ENCODE results near the gene SLC43A1.

SLC43A1 gene

DNA sequence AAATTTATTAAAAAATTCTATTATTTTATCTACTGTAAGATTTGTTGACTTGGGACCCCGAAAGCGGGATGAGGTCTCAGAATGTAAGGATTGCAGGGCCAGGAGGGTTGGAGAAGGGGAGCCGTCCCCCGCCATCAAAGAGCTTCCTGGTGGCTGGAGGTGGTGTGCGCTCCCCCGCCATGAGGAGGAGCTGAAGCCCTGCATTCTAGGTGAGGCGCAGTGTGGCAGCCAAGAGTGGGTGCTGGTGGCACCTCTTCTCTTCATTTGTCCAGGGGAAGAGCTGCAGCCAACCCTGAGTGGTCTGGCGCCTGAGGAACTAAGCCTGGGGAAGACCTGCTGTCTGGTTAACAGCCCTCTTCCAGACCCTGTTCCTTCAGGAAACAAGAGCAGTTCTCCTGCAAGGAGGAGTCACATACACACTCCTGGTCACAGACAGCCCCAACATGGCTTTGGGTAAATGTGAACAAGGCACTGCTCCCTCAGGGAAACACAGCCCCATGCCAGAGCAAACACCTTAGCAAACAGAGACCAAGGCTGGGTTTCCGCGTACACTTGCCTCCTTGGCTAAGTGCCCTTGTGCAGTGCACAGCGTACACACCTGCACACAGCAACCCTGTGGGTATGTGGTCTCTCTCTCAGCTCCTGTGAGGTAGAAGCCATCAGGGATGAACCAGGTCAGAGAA, 37.9 kb downstream of the SLC43A1 start:
- no peak for DNase-seq

DNA sequence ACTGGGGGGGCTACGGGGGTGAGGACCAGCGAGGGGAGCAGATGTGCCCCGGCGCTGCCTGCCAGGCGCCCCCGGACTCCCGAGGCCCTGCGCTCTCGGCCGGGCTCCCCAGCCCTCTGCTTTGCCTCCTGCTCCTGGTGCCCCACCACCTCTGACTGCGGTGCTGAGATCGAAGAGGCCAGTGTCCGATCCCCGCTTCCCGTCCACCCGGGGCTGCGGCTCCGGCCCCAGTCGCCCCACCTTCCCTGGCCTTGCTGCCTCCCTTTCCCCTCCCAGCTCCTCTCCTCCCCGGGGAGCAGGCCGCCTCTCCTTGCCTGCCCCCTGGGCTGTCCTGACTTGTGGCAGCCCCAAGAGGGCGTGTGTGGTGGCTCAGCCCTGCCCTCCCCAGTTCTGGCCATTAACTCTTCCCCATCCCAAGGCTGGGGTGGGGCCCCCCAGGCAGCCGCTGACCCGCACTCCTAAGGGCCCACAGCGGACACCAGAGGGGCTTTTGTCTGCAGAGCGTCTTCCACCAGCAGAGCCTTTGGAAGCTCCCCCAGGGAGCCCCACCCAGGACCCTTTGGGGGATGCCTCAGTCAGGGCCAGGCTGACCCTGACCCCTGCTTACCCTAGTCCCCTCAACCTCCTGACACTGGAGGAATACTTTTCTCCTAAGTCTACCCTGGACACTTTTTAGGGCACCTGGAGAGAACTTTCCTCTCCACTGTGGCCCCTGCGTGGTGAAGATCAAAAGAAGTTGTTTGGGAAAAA, 38.6 kb downstream of the SLC43A1 start:
- DNase-seq = peak; percentile 66

DNA sequence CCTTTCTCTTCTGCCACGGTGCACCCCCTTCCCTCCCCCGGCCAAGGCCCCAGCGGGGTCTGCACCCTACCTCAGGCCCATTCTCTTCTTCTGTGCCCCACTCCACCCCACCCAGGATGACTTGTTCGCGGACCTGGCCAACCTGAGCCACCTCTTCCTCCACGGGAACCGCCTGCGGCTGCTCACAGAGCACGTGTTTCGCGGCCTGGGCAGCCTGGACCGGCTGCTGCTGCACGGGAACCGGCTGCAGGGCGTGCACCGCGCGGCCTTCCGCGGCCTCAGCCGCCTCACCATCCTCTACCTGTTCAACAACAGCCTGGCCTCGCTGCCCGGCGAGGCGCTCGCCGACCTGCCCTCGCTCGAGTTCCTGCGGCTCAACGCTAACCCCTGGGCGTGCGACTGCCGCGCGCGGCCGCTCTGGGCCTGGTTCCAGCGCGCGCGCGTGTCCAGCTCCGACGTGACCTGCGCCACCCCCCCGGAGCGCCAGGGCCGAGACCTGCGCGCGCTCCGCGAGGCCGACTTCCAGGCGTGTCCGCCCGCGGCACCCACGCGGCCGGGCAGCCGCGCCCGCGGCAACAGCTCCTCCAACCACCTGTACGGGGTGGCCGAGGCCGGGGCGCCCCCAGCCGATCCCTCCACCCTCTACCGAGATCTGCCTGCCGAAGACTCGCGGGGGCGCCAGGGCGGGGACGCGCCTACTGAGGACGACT, 39.3 kb downstream of the SLC43A1 start:
- DNase-seq = peak; percentile 20

DNA sequence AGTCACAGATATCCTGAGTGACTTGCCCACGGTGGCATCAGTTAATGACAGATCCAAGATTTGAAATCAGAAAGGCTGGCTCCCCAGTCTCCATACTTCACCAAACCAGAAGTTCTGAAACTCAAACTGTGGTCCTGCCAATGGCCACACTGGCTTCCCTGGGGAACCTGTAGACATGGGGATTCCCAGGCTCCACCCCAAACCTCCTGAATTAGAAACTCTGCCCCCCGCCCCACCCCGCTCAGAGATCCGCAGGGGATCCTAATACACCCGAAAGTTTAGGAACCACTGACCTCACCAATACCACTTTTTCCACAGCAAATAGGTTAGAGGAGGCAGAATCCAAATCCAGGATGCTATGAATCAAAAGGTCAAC, 39.8 kb downstream of the SLC43A1 start:
- no peak for DNase-seq

DNA sequence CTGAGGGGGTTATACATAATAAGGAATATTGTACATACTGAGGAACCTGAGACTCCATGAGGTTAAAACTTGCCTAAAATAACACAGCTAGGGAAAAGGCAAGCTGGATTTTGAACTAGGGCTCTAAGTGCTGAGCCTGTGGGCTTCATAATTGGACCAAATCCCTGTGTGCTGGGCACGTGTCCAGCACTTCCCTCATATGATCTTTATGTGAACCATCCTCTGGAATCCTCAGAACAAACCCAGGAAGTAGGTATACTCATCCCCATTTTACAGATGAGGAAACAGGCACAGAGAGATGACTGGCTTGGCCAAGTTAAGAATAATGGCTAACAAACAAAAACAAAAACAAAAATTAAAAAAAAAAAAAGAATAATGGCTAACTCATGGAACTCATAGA, 40.3 kb downstream of the SLC43A1 start:
- DNase-seq = no peak

DNA sequence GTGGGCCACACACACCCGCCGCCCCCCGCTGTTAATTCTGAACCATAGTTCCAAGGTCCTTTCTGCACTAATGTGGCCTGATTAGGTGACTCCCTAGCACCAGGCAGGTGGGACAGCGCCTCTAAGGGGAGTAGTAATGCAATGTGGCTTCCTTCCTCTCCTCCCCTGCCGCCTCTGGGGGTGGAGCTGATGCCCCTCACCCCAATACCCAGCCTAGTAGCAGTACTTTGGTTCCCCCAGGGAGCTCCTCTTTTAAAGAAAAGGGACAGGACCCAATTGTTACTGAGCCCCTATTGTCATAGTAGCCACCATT, 40.7 kb downstream of the SLC43A1 start:
- DNase-seq = no peak

DNA sequence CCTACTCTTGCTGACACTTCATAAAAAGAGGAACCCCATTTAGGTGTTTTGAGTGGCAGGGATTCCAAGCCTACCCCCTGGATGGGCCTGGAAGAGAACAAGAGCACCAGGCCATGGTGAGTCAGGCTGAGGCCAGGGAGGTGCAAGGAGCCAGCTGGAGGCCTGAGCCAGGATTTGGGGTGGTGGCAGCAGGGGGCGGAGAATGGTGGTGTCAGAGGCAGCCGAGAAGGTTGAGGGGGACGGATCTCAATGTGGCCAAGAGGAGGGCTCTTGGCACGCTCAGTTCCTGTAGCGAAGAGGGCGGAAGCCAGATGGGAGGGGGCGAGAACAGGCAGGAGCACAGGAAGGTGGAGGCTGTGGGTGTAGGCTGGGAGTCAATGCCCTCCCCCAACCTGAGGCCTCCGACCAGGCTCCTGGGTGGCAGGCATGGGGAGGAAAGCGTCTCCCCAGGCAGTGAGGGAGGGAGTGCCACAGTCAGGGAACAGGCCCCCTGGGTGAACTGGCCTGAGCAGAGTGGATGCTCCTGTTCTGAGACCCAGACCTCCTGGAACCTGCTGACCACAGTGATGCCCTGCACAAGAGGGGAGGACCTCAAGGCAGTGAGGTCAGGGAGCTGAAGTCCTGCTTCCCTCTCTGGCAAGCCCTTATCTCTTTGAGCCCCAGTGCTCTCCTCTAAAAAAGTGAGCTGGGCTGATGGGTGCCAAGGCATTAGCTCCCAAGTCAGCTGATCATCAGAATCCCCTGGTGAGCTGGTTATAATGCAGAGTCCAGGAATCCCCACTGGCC, 41.3 kb downstream of the SLC43A1 start:
- DNase-seq = peak; percentile 37

DNA sequence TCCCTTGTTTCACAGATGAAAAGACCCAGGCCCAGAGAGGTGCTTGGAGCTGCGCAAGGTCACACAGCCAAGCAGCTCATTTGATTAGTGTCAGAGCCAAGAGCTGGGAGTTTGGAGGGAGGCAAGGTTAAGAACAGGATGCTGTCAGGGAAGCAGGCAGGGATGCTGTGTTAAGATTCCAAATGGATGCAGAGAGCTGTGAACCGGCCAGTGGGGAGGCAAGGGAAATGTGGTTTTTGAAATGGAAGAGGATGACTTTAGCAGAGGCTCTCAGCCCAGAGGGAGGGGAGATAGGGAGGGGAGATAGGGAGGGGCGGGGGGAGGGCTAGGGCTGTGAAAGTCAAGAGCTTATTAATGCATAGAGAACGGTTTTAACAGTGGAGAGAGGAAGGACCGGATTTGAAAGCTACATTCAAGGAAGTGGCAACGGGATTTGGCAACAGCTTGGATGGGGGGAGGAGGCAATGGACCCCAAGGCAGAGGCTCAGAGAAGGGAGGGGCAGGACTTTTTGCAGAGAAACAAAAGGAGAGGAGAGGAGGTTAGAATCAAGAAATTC, 42.1 kb downstream of the SLC43A1 start:
- peak; percentile 50 for DNase-seq

DNA sequence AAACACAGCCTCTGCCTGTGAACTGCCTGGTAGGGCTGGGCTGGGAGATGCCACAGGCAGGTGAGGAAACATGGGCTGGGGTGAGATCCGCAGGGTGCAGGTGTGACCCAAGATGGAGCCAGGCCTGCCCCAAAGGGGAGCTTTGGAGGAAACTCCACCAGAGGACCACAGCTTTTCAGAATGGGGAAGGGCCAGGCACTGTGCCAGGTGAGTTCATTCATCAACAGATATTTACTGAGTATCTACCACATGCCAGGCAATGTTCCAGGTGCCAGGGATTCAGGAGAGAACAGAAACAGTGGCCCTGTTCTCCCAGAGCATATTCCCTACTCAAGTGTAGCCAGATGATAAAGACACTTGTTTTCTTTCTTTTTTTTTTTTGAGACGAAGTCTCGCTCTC, 44.0 kb downstream of the SLC43A1 start:
- no peak for DNase-seq

DNA sequence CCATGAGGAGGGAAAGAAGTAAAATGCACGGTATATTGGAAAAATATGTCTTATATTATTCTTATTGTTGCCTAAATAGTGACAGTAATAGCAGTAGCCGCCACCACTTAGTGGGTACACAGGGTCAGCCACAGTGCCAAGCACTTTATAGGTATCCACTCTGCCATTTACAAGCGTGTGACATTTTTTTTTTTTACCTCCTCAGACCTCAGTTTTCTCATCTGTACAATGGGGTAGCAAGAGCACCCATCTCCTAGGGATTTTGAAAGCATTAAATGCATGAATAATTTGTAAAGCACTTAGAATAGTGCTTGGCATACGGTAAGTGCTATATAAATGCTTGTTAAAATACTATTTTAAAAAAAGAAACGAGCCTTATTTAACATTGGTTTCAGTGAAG, 46.2 kb downstream of the SLC43A1 start:
- DNase-seq = no peak

DNA sequence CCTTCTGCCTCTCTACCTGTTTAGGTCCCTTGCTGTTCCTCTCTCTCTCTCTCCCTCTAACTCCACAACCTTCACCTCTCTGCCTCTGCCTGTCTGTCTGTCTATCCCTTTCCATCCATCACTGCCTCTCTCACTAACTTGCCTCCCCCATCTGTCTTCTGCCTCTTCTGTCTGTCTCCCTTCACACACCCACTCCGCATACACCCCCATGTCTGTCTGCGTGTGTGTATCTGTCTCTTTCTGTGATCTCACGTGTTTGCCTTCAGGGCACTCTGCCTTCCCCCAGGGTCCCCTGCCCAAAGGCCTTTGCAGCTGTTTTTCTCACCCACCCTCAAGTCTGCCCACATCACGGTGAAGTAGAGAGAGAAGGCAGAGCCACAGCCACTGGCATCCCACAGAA, 47.2 kb downstream of the SLC43A1 start:
- DNase-seq = no peak

DNA sequence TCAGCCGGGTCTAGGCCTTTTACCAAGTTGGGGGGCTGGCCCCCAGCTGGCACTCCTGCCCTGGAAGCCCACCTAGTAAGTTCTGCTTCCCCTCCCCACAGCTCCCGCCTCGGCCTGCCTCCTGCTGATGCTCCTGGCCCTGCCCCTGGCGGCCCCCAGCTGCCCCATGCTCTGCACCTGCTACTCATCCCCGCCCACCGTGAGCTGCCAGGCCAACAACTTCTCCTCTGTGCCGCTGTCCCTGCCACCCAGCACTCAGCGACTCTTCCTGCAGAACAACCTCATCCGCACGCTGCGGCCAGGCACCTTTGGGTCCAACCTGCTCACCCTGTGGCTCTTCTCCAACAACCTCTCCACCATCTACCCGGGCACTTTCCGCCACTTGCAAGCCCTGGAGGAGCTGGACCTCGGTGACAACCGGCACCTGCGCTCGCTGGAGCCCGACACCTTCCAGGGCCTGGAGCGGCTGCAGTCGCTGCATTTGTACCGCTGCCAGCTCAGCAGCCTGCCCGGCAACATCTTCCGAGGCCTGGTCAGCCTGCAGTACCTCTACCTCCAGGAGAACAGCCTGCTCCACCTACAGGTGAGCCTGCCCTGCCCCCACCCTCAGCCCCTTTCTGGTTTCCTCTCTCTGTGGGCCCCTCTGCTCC, 47.9 kb downstream of the SLC43A1 start:
- no peak for DNase-seq

DNA sequence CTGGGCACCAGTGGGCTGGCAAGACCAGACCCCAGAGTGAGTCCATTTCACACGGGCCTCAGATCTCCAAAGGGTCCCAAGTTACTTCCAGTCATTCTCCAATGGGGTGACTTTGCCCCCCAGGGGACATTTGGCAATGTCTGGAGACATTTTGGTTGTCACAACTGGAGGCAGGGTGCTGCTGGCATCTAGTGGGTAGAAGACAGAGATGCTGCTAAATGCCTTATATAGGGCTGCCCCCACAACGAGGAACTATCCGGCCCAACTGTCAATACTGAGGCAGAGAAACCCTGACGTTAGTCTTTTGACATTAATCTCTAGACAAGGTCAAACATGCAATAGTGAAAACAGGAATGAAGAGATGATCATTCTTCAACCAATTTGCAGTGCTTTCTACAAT, 48.8 kb downstream of the SLC43A1 start:
- no peak for DNase-seq

DNA sequence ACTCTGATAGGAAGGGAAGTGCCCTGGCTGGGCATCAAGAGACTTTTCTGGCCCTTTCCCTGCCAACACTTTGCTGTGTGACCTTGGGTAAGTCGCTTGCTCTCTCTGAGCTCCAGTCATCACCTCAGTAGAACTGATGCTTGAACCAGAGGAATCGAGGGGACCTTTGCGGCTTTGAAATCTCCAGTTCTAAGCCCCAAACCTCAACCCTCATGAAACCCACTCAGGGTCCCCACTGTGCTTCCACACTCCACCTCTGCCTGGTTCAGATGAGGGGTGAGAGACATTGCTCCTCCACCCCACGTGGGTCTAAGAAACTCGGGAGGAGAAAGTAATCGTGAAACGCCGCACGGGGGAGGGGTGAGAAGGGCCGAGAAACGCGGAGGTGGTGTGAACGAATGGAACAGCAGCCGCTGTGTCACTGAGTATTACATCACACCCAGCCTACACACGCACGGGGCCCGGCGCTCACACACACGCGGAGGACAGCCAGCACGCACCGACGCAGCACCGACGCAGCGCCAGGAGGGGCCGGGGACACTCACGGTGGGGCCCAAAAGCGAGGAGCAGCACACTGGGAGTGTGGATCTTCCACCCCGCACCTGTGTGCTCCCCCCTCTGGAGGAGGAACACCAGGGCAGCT, 50.8 kb downstream of the SLC43A1 start:
- DNase-seq = no peak

DNA sequence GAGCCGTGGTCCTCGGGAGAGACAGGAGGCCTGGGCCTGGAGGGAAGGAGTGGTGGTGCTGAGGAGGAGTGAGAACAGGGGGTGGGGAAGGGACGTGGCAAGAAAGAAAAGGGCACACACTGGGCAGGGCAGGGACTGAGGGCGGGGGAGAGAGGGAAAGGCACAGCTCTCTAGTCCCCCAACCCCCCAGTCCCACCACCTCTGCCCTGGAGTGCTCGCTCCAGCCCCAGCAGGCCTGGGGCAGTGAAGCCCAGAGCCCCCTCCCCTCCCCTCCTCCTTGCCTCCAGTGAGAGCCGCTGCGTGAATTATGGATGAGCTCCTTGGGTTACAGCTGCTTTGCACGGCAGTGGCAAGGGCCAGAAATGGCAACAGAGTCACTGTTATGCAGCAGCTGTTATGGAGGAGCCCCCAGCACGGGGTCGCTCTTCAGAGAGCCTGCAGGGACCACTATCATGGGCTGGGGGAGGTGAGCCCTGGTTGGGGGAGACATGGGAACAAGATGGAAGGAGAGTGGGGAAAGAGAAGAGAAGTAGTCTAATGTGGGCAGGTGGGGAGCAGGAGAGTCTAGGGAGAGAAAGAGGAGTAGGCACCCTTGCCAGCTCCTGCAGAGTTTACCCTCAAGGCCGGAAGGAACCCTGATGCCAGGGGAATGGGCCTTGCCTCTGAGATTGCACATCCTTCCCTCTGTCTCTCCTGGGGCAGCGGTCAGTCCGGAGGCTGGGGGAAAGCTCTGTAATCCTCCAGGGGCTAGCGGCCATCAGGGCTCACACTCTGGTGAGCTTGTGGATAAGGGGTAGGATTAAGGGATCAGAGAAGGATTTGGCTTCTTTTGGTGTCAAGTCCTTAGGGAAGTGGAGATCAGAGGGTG, 51.6 kb downstream of the SLC43A1 start:
- DNase-seq = no peak

DNA sequence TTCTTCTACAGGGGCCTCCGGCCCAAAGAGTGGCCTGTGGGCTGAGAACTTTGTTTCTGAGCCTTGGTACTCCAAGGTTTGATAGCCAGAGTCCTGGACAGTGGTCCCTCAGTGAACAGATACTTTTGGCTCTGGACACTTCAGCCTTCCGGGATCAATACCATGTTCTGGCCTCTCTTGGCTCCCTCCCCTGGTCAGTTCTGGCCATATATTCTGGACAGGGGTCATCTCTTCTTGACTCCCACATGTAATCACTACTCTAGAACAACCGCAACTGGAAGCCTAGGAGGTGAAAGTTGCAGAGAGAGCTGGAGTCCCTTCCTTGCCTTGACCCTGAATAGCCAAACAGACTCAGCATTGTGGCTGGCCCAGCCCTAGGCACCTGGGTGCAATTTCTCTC, 52.9 kb downstream of the SLC43A1 start:
- DNase-seq = no peak

DNA sequence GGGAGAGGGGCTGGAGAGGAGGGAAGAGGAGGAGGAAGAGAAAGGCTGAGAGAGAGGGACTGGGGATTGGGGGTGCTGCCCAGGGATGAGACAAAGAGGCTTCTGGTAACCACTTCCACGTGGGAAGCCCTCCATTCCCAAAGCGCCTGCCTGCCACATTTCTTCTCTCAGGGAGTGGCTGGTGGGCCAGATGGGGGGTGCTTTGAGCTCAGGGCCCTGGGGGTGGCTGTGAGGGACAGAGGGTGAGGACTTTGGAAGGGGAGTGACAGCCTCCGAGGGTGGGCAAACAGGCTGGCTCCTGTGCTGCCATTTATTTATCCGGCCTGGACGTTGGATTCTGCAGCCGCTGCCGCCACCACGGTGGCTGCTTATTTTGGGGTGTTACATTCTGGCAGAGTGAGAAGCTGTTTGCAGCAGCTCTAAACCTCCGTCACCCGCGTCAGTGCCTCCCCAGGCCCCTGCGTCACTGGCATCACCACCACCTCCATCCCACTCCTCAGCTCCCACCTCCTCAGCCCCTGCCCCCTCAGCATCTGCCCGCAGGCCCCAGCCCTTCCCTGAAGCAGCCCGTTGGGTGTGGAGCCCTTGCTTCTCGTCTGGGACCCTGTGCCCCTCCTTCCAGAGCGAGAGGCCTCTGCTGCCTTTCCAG, 53.5 kb downstream of the SLC43A1 start:
- DNase-seq = no peak

DNA sequence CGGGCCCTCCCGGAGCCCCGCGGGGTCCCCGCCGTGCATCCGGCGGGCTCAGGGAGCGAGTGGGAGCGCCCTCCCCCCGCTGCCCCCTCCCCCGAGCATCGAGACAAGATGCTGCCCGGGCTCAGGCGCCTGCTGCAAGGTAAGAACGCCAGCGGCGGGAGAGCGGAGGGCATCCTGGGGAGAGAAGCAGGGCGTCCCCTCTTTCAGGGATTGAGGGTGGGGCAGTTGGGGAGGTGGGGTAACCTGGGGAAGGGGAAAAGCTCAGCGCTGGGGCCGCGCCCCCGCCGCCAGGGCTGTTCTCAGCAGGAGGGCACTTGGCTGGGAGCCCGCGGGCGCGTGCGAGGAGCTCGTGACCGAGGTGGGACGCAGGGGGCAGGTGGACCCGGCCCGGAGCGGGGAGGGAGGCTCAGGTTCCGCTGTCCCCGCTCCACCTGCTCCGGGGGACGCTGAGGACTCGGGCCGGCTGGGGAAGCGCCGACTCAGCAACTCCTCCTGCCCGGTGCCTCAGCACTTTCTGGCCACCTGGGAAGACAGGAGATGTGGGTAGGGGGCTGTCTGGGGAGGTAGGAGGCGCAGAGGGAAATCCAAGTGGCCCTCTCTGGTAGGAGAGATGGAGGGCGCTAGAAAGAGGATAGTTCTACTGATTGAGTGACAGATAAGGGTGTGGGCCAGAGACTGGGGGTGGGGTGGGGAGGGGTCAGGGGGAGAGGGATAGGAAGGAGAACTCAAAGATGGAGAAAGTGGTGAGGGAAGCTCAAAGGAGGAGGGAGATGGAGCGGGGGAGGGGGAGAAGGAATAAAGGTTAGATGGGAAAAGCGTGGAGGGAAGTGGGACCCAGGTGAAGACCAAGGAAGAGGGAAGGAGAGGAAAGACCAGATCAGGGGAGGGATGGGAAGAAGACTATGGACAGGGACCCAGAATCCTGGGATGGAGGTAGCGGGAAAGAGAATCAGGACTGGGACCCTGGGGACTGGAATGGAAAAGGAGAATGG, 54.4 kb downstream of the SLC43A1 start:
- DNase-seq = no peak

DNA sequence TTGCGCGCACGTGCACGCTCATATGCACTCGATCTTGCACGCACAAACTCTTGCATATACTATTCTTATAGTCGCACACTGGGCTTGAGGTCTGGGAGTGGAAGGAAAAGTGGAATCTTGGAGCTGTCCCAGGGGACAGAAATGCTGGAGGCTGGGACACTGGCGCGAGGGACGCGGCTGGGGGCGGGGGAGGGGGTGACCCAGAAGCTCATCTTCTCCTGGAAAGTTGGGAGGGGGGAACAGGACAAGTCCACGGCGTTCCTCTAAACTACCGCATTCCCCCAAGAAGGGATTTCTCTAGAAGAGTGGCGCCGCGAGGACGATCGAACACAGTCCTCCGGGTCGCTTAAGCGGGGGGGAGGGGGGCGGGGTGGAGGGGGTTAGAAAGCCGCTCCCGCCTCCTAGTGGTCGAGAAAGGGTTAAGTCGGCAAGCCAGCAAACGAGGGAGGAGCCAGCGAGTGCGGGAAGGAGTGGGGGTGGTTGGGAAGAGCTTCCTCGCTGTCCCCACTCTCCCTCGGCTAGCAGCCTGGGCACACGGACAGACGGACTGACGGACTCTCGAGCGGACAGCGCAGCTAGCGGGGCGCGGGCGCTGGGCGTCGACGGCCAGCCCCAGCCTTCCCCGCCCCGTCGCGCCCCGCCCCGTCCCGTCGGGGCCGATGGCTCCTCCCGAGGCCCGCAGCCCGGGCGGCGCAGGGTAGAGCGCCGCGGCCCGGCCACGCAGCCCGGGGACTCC, 55.3 kb downstream of the SLC43A1 start, which contains the start of gene RTN4RL2:
RTN4RL2 (plus strand) TSS at position 507 of the 736 bp plus-strand sequence. CDS start 338 bp downstream, outside the sequence.
- no peak for DNase-seq
